ENCODE data around the gene ZDHHC11.

ZDHHC11 gene

GRCh38 chr5:850511-851006 is at the start of gene ZDHHC11:
Gene ZDHHC11, minus strand, starts transcription at chr5:850986. Its CDS starts 384 bp downstream, at chr5:850602.
- peaks cover 7% of the 10 kb centered on the region for H3K4me1 Mint-ChIP-seq (ENCODE audit: low read depth)
- H3K36me3 Mint-ChIP-seq (ENCODE audit: low read depth), result no peaks in the 10 kb centered on the region
- no peaks in the 10 kb centered on the region for H3K9me3 Mint-ChIP-seq
- no peak within 1 kb of the TSS for H3K4me3 Mint-ChIP-seq
- H3K27me3 Mint-ChIP-seq, result no peaks in the 10 kb centered on the region
- no peak within 1 kb of the TSS for H3K27ac Mint-ChIP-seq

GRCh38 chr5:893711-894110 is 42.9 kb upstream of the ZDHHC11 start:
- Mint-ChIP-seq H3K27ac (peak overlapping the region; percentile 40), H3K9me3 (no peaks in the 10 kb centered on the region), H3K36me3 (ENCODE audit: low read depth) (peaks cover 61% of the 10 kb centered on the region), H3K4me3 (peak overlapping the region; percentile 87), H3K27me3 (no peaks in the 10 kb centered on the region), H3K4me1 (ENCODE audit: low read depth) (peaks cover 30% of the 10 kb centered on the region)

- Mint-ChIP-seq H3K36me3 (ENCODE audit: low read depth) (peaks cover 67% of the 10 kb centered on the region), H3K27ac (peak overlapping the region; percentile 40), H3K4me1 (ENCODE audit: low read depth) (peaks cover 36% of the 10 kb centered on the region), H3K27me3 (no peaks in the 10 kb centered on the region), H3K4me3 (peak overlapping the region; percentile 87), H3K9me3 (no peaks in the 10 kb centered on the region)
Measured at GRCh38 chr5:893137-893506, 42.3 kb upstream of the ZDHHC11 start.

GRCh38 chr5:892394-893136 is 41.8 kb upstream of the ZDHHC11 start, which contains the start of the genes BRD9 and TRIP13:
Gene BRD9, minus strand, starts transcription at chr5:892801. Its CDS starts 144 bp downstream, at chr5:892657.
Gene TRIP13, plus strand, starts transcription at chr5:892884. Its CDS starts 115 bp downstream, at chr5:892999.
- peaks cover 73% of the 10 kb centered on the region for H3K36me3 Mint-ChIP-seq (ENCODE audit: low read depth)
- H3K4me3 Mint-ChIP-seq, result peak within 1 kb of the TSS; percentile 87
- H3K4me1 Mint-ChIP-seq (ENCODE audit: low read depth), result peaks cover 36% of the 10 kb centered on the region
- H3K27me3 Mint-ChIP-seq, result no peaks in the 10 kb centered on the region
- peak within 1 kb of the TSS; percentile 92 for H3K27ac Mint-ChIP-seq
- no peaks in the 10 kb centered on the region for H3K9me3 Mint-ChIP-seq

- peak overlapping the region; percentile 87 for H3K4me3 Mint-ChIP-seq
- H3K27ac Mint-ChIP-seq, result peak overlapping the region; percentile 92
- H3K9me3 Mint-ChIP-seq, result no peaks in the 10 kb centered on the region
- peaks cover 36% of the 10 kb centered on the region for H3K4me1 Mint-ChIP-seq (ENCODE audit: low read depth)
- H3K36me3 Mint-ChIP-seq (ENCODE audit: low read depth), result peaks cover 79% of the 10 kb centered on the region
- no peaks in the 10 kb centered on the region for H3K27me3 Mint-ChIP-seq
Measured at GRCh38 chr5:891837-892393, 41.1 kb upstream of the ZDHHC11 start.

GRCh38 chr5:891117-891836 is 40.5 kb upstream of the ZDHHC11 start:
- Mint-ChIP-seq H3K4me1 (ENCODE audit: low read depth) (peaks cover 36% of the 10 kb centered on the region), H3K9me3 (no peaks in the 10 kb centered on the region), H3K27ac (peak overlapping the region; percentile 92), H3K36me3 (ENCODE audit: low read depth) (peaks cover 80% of the 10 kb centered on the region), H3K4me3 (peak overlapping the region; percentile 87), H3K27me3 (no peaks in the 10 kb centered on the region)

- Mint-ChIP-seq H3K36me3 (ENCODE audit: low read depth) (peaks cover 84% of the 10 kb centered on the region), H3K9me3 (no peaks in the 10 kb centered on the region), H3K27ac (no peak overlapping the region), H3K4me3 (no peak overlapping the region), H3K27me3 (no peaks in the 10 kb centered on the region), H3K4me1 (ENCODE audit: low read depth) (peaks cover 36% of the 10 kb centered on the region)
Measured at GRCh38 chr5:889075-889710, 38.4 kb upstream of the ZDHHC11 start.

- H3K4me3 Mint-ChIP-seq, result no peak overlapping the region
Measured at GRCh38 chr5:888638-889035, 37.9 kb upstream of the ZDHHC11 start.

GRCh38 chr5:887947-888637 is 37.3 kb upstream of the ZDHHC11 start:
- Mint-ChIP-seq H3K4me1 (ENCODE audit: low read depth) (peaks cover 28% of the 10 kb centered on the region), H3K9me3 (peaks cover under 1% of the 10 kb centered on the region), H3K27me3 (no peaks in the 10 kb centered on the region), H3K27ac (no peak overlapping the region), H3K4me3 (no peak overlapping the region), H3K36me3 (ENCODE audit: low read depth) (peaks cover 87% of the 10 kb centered on the region)

More at GRCh38 chr5:888638-889035, 37.9 kb upstream of the ZDHHC11 start:
- no peaks in the 10 kb centered on the region for H3K9me3 Mint-ChIP-seq
- H3K4me1 Mint-ChIP-seq (ENCODE audit: low read depth), result peaks cover 31% of the 10 kb centered on the region
- H3K27me3 Mint-ChIP-seq, result no peaks in the 10 kb centered on the region
- H3K36me3 Mint-ChIP-seq (ENCODE audit: low read depth), result peaks cover 84% of the 10 kb centered on the region
- H3K27ac Mint-ChIP-seq, result no peak overlapping the region

- Mint-ChIP-seq H3K9me3 (peaks cover 13% of the 10 kb centered on the region), H3K4me1 (ENCODE audit: low read depth) (peaks cover 41% of the 10 kb centered on the region), H3K27me3 (peaks cover 5% of the 10 kb centered on the region), H3K36me3 (ENCODE audit: low read depth) (peaks cover 97% of the 10 kb centered on the region), H3K4me3 (no peak overlapping the region), H3K27ac (no peak overlapping the region)
Measured at GRCh38 chr5:886716-887325, 36.0 kb upstream of the ZDHHC11 start.

- Mint-ChIP-seq H3K4me3 (no peak overlapping the region), H3K27me3 (peaks cover 5% of the 10 kb centered on the region), H3K4me1 (ENCODE audit: low read depth) (peaks cover 38% of the 10 kb centered on the region), H3K36me3 (ENCODE audit: low read depth) (peaks cover 97% of the 10 kb centered on the region), H3K27ac (no peak overlapping the region), H3K9me3 (peaks cover 13% of the 10 kb centered on the region)
Measured at GRCh38 chr5:886036-886435, 35.2 kb upstream of the ZDHHC11 start.

- peaks cover 32% of the 10 kb centered on the region for H3K4me1 Mint-ChIP-seq (ENCODE audit: low read depth)
- H3K4me3 Mint-ChIP-seq, result no peak overlapping the region
- H3K9me3 Mint-ChIP-seq, result peaks cover 13% of the 10 kb centered on the region
- no peak overlapping the region for H3K27ac Mint-ChIP-seq
- H3K27me3 Mint-ChIP-seq, result peaks cover 5% of the 10 kb centered on the region
- peaks cover 96% of the 10 kb centered on the region for H3K36me3 Mint-ChIP-seq (ENCODE audit: low read depth)
Measured at GRCh38 chr5:885529-885928, 34.7 kb upstream of the ZDHHC11 start.

GRCh38 chr5:885127-885442 is 34.3 kb upstream of the ZDHHC11 start:
- H3K27ac Mint-ChIP-seq, result no peak overlapping the region
- H3K9me3 Mint-ChIP-seq, result peaks cover 13% of the 10 kb centered on the region
- H3K27me3 Mint-ChIP-seq, result peaks cover 5% of the 10 kb centered on the region
- peaks cover 28% of the 10 kb centered on the region for H3K4me1 Mint-ChIP-seq (ENCODE audit: low read depth)
- peaks cover 93% of the 10 kb centered on the region for H3K36me3 Mint-ChIP-seq (ENCODE audit: low read depth)
- H3K4me3 Mint-ChIP-seq, result no peak overlapping the region

All from stimulated activated naive CD8-positive, alpha-beta T cell treated with anti-CD3 and anti-CD28 coated beads, Interleukin-15, Interleukin-2, amounts not matched to agents 100 ng/mL and 50 ng/mL, for 24 hours (primary cell).